ENCODE measurements around the gene NF2.

The NF2 gene

GRCh38 chr22:29633514-29634312 is 30.3 kb downstream of the NF2 start:
- no peak for DNase-seq

- DNase-seq: no peak
Measured at GRCh38 chr22:29634847-29635246, 31.4 kb downstream of the NF2 start.

- peak; percentile 28 for DNase-seq
Measured at GRCh38 chr22:29635734-29636357, 32.4 kb downstream of the NF2 start.

GRCh38 chr22:29636751-29637150 is 33.3 kb downstream of the NF2 start:
- no peak for DNase-seq

- no peak for DNase-seq
Measured at GRCh38 chr22:29637181-29637580, 33.7 kb downstream of the NF2 start.

- DNase-seq: no peak
Measured at GRCh38 chr22:29638678-29639077, 35.2 kb downstream of the NF2 start.

- no peak for DNase-seq
Measured at GRCh38 chr22:29639096-29639495, 35.7 kb downstream of the NF2 start.

- no peak for DNase-seq
Measured at GRCh38 chr22:29641042-29641699, 37.7 kb downstream of the NF2 start.

GRCh38 chr22:29641700-29642330 is 38.4 kb downstream of the NF2 start:
- DNase-seq: no peak

- DNase-seq: no peak
Measured at GRCh38 chr22:29642694-29643093, 39.3 kb downstream of the NF2 start.

- DNase-seq: no peak
Measured at GRCh38 chr22:29647954-29648737, 44.7 kb downstream of the NF2 start.

- DNase-seq: no peak
Measured at GRCh38 chr22:29650370-29650769, 46.9 kb downstream of the NF2 start.

- no peak for DNase-seq
Measured at GRCh38 chr22:29651652-29652051, 48.2 kb downstream of the NF2 start.

- no peak for DNase-seq
Measured at GRCh38 chr22:29654420-29654819, 51.0 kb downstream of the NF2 start.

- DNase-seq: no peak
Measured at GRCh38 chr22:29654882-29655281, 51.4 kb downstream of the NF2 start.

GRCh38 chr22:29658176-29658575 is 54.7 kb downstream of the NF2 start:
- DNase-seq: peak; percentile 19

- no peak for DNase-seq
Measured at GRCh38 chr22:29660021-29660420, 56.6 kb downstream of the NF2 start.

- no peak for DNase-seq
Measured at GRCh38 chr22:29661336-29661735, 57.9 kb downstream of the NF2 start.

GRCh38 chr22:29663180-29663821 is 59.9 kb downstream of the NF2 start:
- no peak for DNase-seq

- no peak for DNase-seq
Measured at GRCh38 chr22:29665486-29665885, 62.1 kb downstream of the NF2 start.

- DNase-seq: no peak
Measured at GRCh38 chr22:29668673-29669072, 65.2 kb downstream of the NF2 start.

GRCh38 chr22:29670626-29671025 is 67.2 kb downstream of the NF2 start:
- no peak for DNase-seq

Measured in KG1 (cell line).